OCI-LY1 (cell line): ENCODE measurements around the gene IFNK.

Source experiments
- H2AFZ ChIP-seq: fragments of 200-600 bp; sonication (generic), shearing (Covaris generic); 2 replicates; pipeline ENCODE4 v1.6.0; 2014; ENCODE audit warnings: antibody characterized with exemption, mild to moderate bottlenecking, low read length
- H3F3A ChIP-seq: fragments of 200-600 bp; sonication (generic), shearing (Covaris generic); 2 replicates; pipeline ENCODE4 v1.6.0; 2014; ENCODE audit warnings: mild to moderate bottlenecking, antibody characterized with exemption, low read length, moderate library complexity; ENCODE audit not compliant: insufficient read depth
- H3K27ac ChIP-seq: fragments of 200-600 bp; sonication (generic); 2 replicates; pipeline ENCODE4 v1.5.1; 2014; ENCODE audit warnings: low read length, mixed run types, mild to moderate bottlenecking, low read depth; ENCODE audit not compliant: poor library complexity, severe bottlenecking
- H3K27me3 ChIP-seq: fragments of 200-600 bp; sonication (generic); 2 replicates; pipeline ENCODE4 v1.6.0; 2014; ENCODE audit warnings: antibody characterized with exemption, mild to moderate bottlenecking, low read length, moderate library complexity; ENCODE audit not compliant: insufficient read depth
- H3K36me3 ChIP-seq: fragments of 200-600 bp; sonication (generic); 2 replicates; pipeline ENCODE4 v1.6.1; 2014; ENCODE audit warnings: mild to moderate bottlenecking, antibody characterized with exemption, low read length, moderate library complexity, mixed read lengths; ENCODE audit not compliant: insufficient read depth
- H3K4me1 ChIP-seq: fragments of 200-600 bp; sonication (generic); 2 replicates; pipeline ENCODE4 v1.5.1; 2014; ENCODE audit warnings: mild to moderate bottlenecking, low read length, moderate library complexity; ENCODE audit not compliant: insufficient read depth, severe bottlenecking
- H3K4me2 ChIP-seq: fragments of 200-600 bp; sonication (generic), shearing (Covaris generic); 2 replicates; pipeline ENCODE4 v1.6.1; 2014; ENCODE audit warnings: low read length
- H3K4me3 ChIP-seq: fragments of 200-600 bp; sonication (generic); 2 replicates; pipeline ENCODE4 v1.5.1; 2014; ENCODE audit warnings: low read length, low read depth, mild to moderate bottlenecking, mixed read lengths; ENCODE audit not compliant: poor library complexity, severe bottlenecking
- H3K79me2 ChIP-seq: fragments of 200-600 bp; shearing (Covaris generic); 2 replicates; pipeline ENCODE4 v1.6.1; 2016; ENCODE audit warnings: mixed run types, low read length, mixed read lengths; ENCODE audit not compliant: insufficient read depth
- H3K9ac ChIP-seq: fragments of 200-600 bp; sonication (generic), shearing (Covaris generic); 2 replicates; pipeline ENCODE4 v1.6.1; 2014; ENCODE audit warnings: mild to moderate bottlenecking, low read length, mixed read lengths
- H3K9me2 ChIP-seq: fragments of 200-600 bp; sonication (generic), shearing (Covaris generic); 2 replicates; pipeline ENCODE4 v1.6.1; 2014; ENCODE audit warnings: low read depth, mild to moderate bottlenecking, low read length, mixed read lengths
- H3K9me3 ChIP-seq: fragments of 200-600 bp; shearing (Covaris generic); 2 replicates; pipeline ENCODE4 v1.6.1; 2014; ENCODE audit warnings: low read length, mixed read lengths
- H4K20me1 ChIP-seq: fragments of 200-600 bp; sonication (generic), shearing (Covaris generic); 2 replicates; pipeline ENCODE4 v1.6.0; 2016; ENCODE audit warnings: mild to moderate bottlenecking, low read length; ENCODE audit not compliant: insufficient read depth
- CTCF ChIP-seq: fragments of 200-600 bp; sonication (generic), shearing (Covaris generic); IDR thresholded peaks from 2 replicates; pipeline ENCODE4 v1.5.1; 2017; ENCODE audit warnings: mild to moderate bottlenecking, antibody characterized with exemption, low read length, moderate library complexity, mixed read lengths
- EZH2 ChIP-seq: fragments of 200-600 bp; sonication (generic), shearing (Covaris generic); IDR thresholded peaks from 2 replicates; pipeline ENCODE4 v1.8.0; 2017; ENCODE audit warnings: borderline replicate concordance, mixed run types, mild to moderate bottlenecking, antibody characterized with exemption, low read length, moderate library complexity, mixed read lengths

IFNK gene

GRCh38 chr9:27518809-27519208 is 5.3 kb upstream of the IFNK start:
- Histone ChIP-seq H4K20me1 (no peaks in the 10 kb centered on the region), H2AFZ (no peak overlapping the region), H3K4me3 (no peak overlapping the region), H3K27me3 (no peaks in the 10 kb centered on the region), H3K79me2 (no peaks in the 10 kb centered on the region), H3K9ac (no peak overlapping the region), H3K4me1 (no peaks in the 10 kb centered on the region), H3F3A (no peaks in the 10 kb centered on the region), H3K36me3 (no peaks in the 10 kb centered on the region), H3K9me3 (no peaks in the 10 kb centered on the region), H3K4me2 (no peak overlapping the region), H3K27ac (no peak overlapping the region), H3K9me2 (no peaks in the 10 kb centered on the region)
- TF ChIP-seq CTCF (no peak), EZH2 (no peak)

GRCh38 chr9:27519466-27520465 is 4.3 kb upstream of the IFNK start:
- Histone ChIP-seq H3K9me2 (no peaks in the 10 kb centered on the region), H3K9me3 (no peaks in the 10 kb centered on the region), H3K27ac (no peak overlapping the region), H3K9ac (no peak overlapping the region), H3K36me3 (no peaks in the 10 kb centered on the region), H3K4me3 (no peak overlapping the region), H3K27me3 (no peaks in the 10 kb centered on the region), H2AFZ (no peak overlapping the region), H4K20me1 (no peaks in the 10 kb centered on the region), H3F3A (no peaks in the 10 kb centered on the region), H3K4me2 (no peak overlapping the region), H3K79me2 (no peaks in the 10 kb centered on the region), H3K4me1 (no peaks in the 10 kb centered on the region)
- no peak for TF ChIP-seq CTCF
- TF ChIP-seq EZH2 = no peak

GRCh38 chr9:27520986-27521385 is 3.1 kb upstream of the IFNK start:
- H3K4me1 ChIP-seq = no peaks in the 10 kb centered on the region
- no peaks in the 10 kb centered on the region for H3K79me2 ChIP-seq
- H3K4me3 ChIP-seq = no peak overlapping the region
- no peaks in the 10 kb centered on the region for H3K9me3 ChIP-seq
- H2AFZ ChIP-seq = no peak overlapping the region
- H4K20me1 ChIP-seq = no peaks in the 10 kb centered on the region
- no peak overlapping the region for H3K4me2 ChIP-seq
- no peaks in the 10 kb centered on the region for H3K9me2 ChIP-seq
- H3K36me3 ChIP-seq = no peaks in the 10 kb centered on the region
- no peaks in the 10 kb centered on the region for H3F3A ChIP-seq
- TF ChIP-seq EZH2 (no peak), CTCF (no peak)
- no peak overlapping the region for H3K27ac ChIP-seq
- no peaks in the 10 kb centered on the region for H3K27me3 ChIP-seq
- no peak overlapping the region for H3K9ac ChIP-seq
